Adrenal gland (tissue), 12 donors: ENCODE results near the gene WASHC4. TPM values are rescaled to one million over a fixed set of nuclear protein-coding genes. Genes with fewer than 3 reads are reported as not detected.
"Not testable (repeated sequence)": the region's sequence is repeated elsewhere in the genome, so short reads cannot be mapped to it uniquely, and the experiment has no call there.

Experiments used
- DNase-seq, 7 donors: peaks; one replicate each; pipeline ENCODE4 v3.0.0-alpha.2; 2019 to 2020
- H3K27ac ChIP-seq, 5 donors: fragments of 200-600 bp; sonication (generic) in 4 of 5; 1 replicate in 3 of 5; 2 replicates in 2 of 5; pipeline versions ENCODE4 v1.5.1 to v1.8.0; 2016 to 2020; ENCODE audit warnings: mild to moderate bottlenecking in 1 of 5
- H3K27me3 ChIP-seq: fragments of 200-600 bp; 2 replicates; pipeline ENCODE4 v1.8.0; 2021
- H3K36me3 ChIP-seq, 2 donors: fragments of 200-600 bp; replicated peaks in 1 of 2; 1 replicate in 1 of 2; 2 replicates in 1 of 2; pipeline versions ENCODE4 v1.5.1 to v1.8.0; 2018 to 2022
- H3K4me1 ChIP-seq, 2 donors: fragments of 200-600 bp; replicated peaks in 1 of 2; 1 replicate in 1 of 2; 2 replicates in 1 of 2; pipeline versions ENCODE4 v1.5.1 to v1.8.0; 2018 to 2021
- H3K4me3 ChIP-seq, 4 donors: fragments of 200-600 bp; sonication (generic) in 3 of 4; one replicate each; pipeline ENCODE4 v1.5.1; 2016 to 2018
- H3K9me3 ChIP-seq, 3 donors: fragments of 200-600 bp; sonication (generic) in 1 of 3; replicated peaks in 1 of 3; 1 replicate in 2 of 3; 2 replicates in 1 of 3; pipeline versions ENCODE4 v1.5.1 to v1.8.0; 2016 to 2021
- CTCF ChIP-seq, 6 experiments: fragments of 450-650 bp in 4 of 6; fragments of 200-600 bp in 2 of 6; sonication (generic) in 1 of 6; IDR thresholded peaks; 1 replicate in 5 of 6; 2 replicates in 1 of 6; pipeline versions ENCODE4 v1.5.1 to v1.8.0; 2016 to 2021; ENCODE audit warnings: antibody characterized with exemption in 6 of 6, mild to moderate bottlenecking in 2 of 6, moderate library complexity in 1 of 6
- POLR2A ChIP-seq, 2 donors: fragments of 450-650 bp; IDR thresholded peaks; one replicate each; pipeline ENCODE4 v1.6.1; 2017; ENCODE audit warnings: antibody characterized with exemption in 2 of 2, mild to moderate bottlenecking in 2 of 2, moderate library complexity in 1 of 2
- WGBS, 4 donors: extraction: QIAGEN DNeasy Blood & Tissue Kit in 2 of 4; methylation state at CpG; one replicate each; pipeline versions ENCODE4 v1.1.5 to v1.1.7; 2013 to 2017; 5-methylcytosine and 5-hydroxymethylcytosine counted together
- intact Hi-C, 2 donors: fragments of 100-400 bp; cut with DNase I; formaldehyde crosslinking; loops; one replicate each; pipeline versions ENCODE4 v1.14.1 to v1.15.0; 2022 to 2023
- polyA plus RNA-seq, 3 donors: library from polyadenylated mRNA; stranded (reverse); fragments of 200-250 nt in 2 of 3; fragments of 350-450 nt in 1 of 3; fragmentation: Illumina TruSeq in 1 of 3; extraction: RNeasy Lipid Tissue Mini Kit (QIAGEN cat#74804) in 1 of 3; gene quantifications; one replicate each; pipeline ENCODE4 v1.2.3, GENCODE V29; 2013 to 2014
- total RNA-seq, 9 donors: library from RNA; depleted of rRNA in 4 of 9; stranded (reverse); fragments of >200 nt in 4 of 9; fragments of 120-200 nt in 1 of 9; fragmentation: NEBNext Ultra II Directional in 1 of 9; extraction: Animal tissue kit (Norgen Biotek cat#: 25700) in 1 of 9; gene quantifications; one replicate each; pipeline versions ENCODE4 v1.1.0 to v1.2.4, GENCODE V29; 2013 to 2023
- donor health status: healthy with polysubstance abuse.
- donor health status: Bipolar disorder and iron deficiency.
- donor health status: DM: yes; HTN: yes; CAD: no.
- donor health status: DM: no; HTN: no; CAD: no.
- donor health status: DM: no; HTN: no; CAD: no.
- donor health status: DM: yes; HTN: yes; CAD: no.

The WASHC4 gene
- total and polyA plus RNA-seq, 12 donors = 17.8 to 90.6 (median 52.8) TPM

- H3K36me3 ChIP-seq = peaks cover 0 to 38% of the 10 kb centered on the region in 2 donors
- H3K4me1 ChIP-seq = no peaks in the 10 kb centered on the region
- no peak overlapping the region for H3K27ac ChIP-seq
- DNase-seq = no peak
- intact Hi-C loops = loop anchor here (10.0 kb wide), 2 partner anchors 45 to 55 kb away; no protein-coding TSS in a partner anchor
- H3K4me3 ChIP-seq = no peak overlapping the region
- WGBS, 4 donors = 85 to 93% (median 93%) methylated on average over 3 of the region's 3 CpGs
- H3K9me3 ChIP-seq = no peaks in the 10 kb centered on the region
- TF ChIP-seq POLR2A (IDR thresholded peaks at IDR 0.05) = no peak
- H3K27me3 ChIP-seq = no peaks in the 10 kb centered on the region
Measured at GRCh38 chr12:105170139-105170538, 62.6 kb downstream of the WASHC4 start.

GRCh38 chr12:105171691-105172436, 64.3 kb downstream of the WASHC4 start:
- Histone ChIP-seq H3K4me1 (no peaks in the 10 kb centered on the region), H3K27me3 (no peaks in the 10 kb centered on the region), H3K4me3 (no peak overlapping the region), H3K27ac (no peak overlapping the region), H3K9me3 (no peaks in the 10 kb centered on the region), H3K36me3 (peaks cover 0 to 33% of the 10 kb centered on the region in 2 donors)
- TF ChIP-seq POLR2A (IDR thresholded peaks at IDR 0.05) = no peak
- 87 to 90% (median 89%) methylated on average over 6 of the region's 6 CpGs for WGBS, 4 donors
- intact Hi-C loops = loop anchor here (10.0 kb wide), 2 partner anchors 47 to 57 kb away; no protein-coding TSS in a partner anchor
- DNase-seq = no peak

GRCh38 chr12:105175397-105175990, 68.0 kb downstream of the WASHC4 start:
- intact Hi-C loops = loop anchor here (10.0 kb wide), 2 partner anchors 51 to 61 kb away; no protein-coding TSS in a partner anchor
- H3K4me1 ChIP-seq = no peaks in the 10 kb centered on the region
- no peaks in the 10 kb centered on the region for H3K9me3 ChIP-seq
- peaks cover 0 to 19% of the 10 kb centered on the region in 2 donors for H3K36me3 ChIP-seq
- TF ChIP-seq POLR2A (IDR thresholded peaks at IDR 0.05) = no peak
- TF ChIP-seq CTCF (IDR thresholded peaks at IDR 0.05) = no peak
- no peak for DNase-seq
- 49 to 57% (median 51%) methylated on average over 2 of the region's 2 CpGs for WGBS, 4 donors
- H3K27me3 ChIP-seq = no peaks in the 10 kb centered on the region
- H3K27ac ChIP-seq = no peak overlapping the region
- H3K4me3 ChIP-seq = no peak overlapping the region

- intact Hi-C loops = loop anchor here (10.0 kb wide), 2 partner anchors 52 to 62 kb away; no protein-coding TSS in a partner anchor
- no peak overlapping the region for H3K27ac ChIP-seq
- WGBS, 4 donors = 91 to 96% (median 93%) methylated on average over 4 of the region's 4 CpGs
- no peaks in the 10 kb centered on the region for H3K4me1 ChIP-seq
- H3K36me3 ChIP-seq = peaks cover 0 to 10% of the 10 kb centered on the region in 2 donors
- H3K4me3 ChIP-seq = no peak overlapping the region
- DNase-seq = no peak
- no peaks in the 10 kb centered on the region for H3K9me3 ChIP-seq
- no peaks in the 10 kb centered on the region for H3K27me3 ChIP-seq
- no peak for TF ChIP-seq CTCF (IDR thresholded peaks at IDR 0.05)
Measured at GRCh38 chr12:105177208-105177607, 69.7 kb downstream of the WASHC4 start.

GRCh38 chr12:105179114-105179513, 71.6 kb downstream of the WASHC4 start:
- intact Hi-C loops = loop anchor here (10.0 kb wide), 2 partner anchors 54 to 64 kb away; no protein-coding TSS in a partner anchor
- not testable (repeated sequence) for H3K4me1 ChIP-seq, H3K4me3 ChIP-seq, H3K27ac ChIP-seq, H3K27me3 ChIP-seq, DNase-seq, H3K9me3 ChIP-seq
- H3K36me3 ChIP-seq = peaks cover 0 to 14% of the 10 kb centered on the region in 2 donors
- 91 to 100% (median 100%) methylated on average over 1 of the region's 1 CpG for WGBS, 4 donors

GRCh38 chr12:105183406-105183805, 75.9 kb downstream of the WASHC4 start:
- H3K4me1 ChIP-seq, H3K27me3 ChIP-seq, H3K9me3 ChIP-seq, intact Hi-C loops, H3K4me3 ChIP-seq, DNase-seq, H3K27ac ChIP-seq: not testable (repeated sequence)
- 90 to 97% (median 96%) methylated on average over 4 of the region's 4 CpGs for WGBS, 4 donors
- H3K36me3 ChIP-seq = peaks cover 0 to 43% of the 10 kb centered on the region in 2 donors

GRCh38 chr12:105183976-105184375, 76.4 kb downstream of the WASHC4 start:
- H3K36me3 ChIP-seq = peaks cover 0 to 49% of the 10 kb centered on the region in 2 donors
- DNase-seq, H3K4me1 ChIP-seq, H3K27me3 ChIP-seq, H3K9me3 ChIP-seq, H3K27ac ChIP-seq, intact Hi-C loops, H3K4me3 ChIP-seq: not testable (repeated sequence)
- 89 to 99% (median 98%) methylated on average over 5 of the region's 5 CpGs for WGBS, 4 donors
